ENCODE measurements around the gene RCAN3.

RCAN3 gene

GRCh38 chr1:24584171-24584647, 81.6 kb downstream of the RCAN3 start:
- no peak for DNase-seq (ENCODE audit: low read depth)

GRCh38 chr1:24586119-24586518, 83.5 kb downstream of the RCAN3 start:
- no peak for DNase-seq (ENCODE audit: low read depth)

- no peak for DNase-seq (ENCODE audit: low read depth)
These were observed 84.6 kb downstream of the RCAN3 start for GRCh38 chr1:24586970-24587820.

- DNase-seq (ENCODE audit: low read depth), result no peak
These were observed 85.9 kb downstream of the RCAN3 start for GRCh38 chr1:24588573-24588972.

- DNase-seq (ENCODE audit: low read depth), result no peak
These were observed 86.6 kb downstream of the RCAN3 start for GRCh38 chr1:24589200-24589599.
